T-helper 2 cell treated with Interferon-gamma antibody and Interleukin-4, amounts not matched to agents 100 ng/mL and 5 ng/mL, for 36 hours (primary cell): Measurements from ENCODE around the gene XKR8. TPM values are rescaled to one million over a fixed set of nuclear protein-coding genes. Genes with fewer than 3 reads are reported as not detected.

ENCODE experiments used
- intact Hi-C: fragments of 100-400 bp; cut with micrococcal nuclease; formaldehyde crosslinking; loops from one replicate; pipeline ENCODE4 v1.15.1; 2023
- total RNA-seq: library from RNA; stranded (reverse); gene quantifications from 2 replicates; pipeline ENCODE4 v1.2.3, GENCODE V29; 2022

XKR8 gene
- 6.6 and 6.8 TPM in 2 replicates for total RNA-seq

GRCh38 chr1:27959792-27960603 is at the start of gene XKR8:
XKR8 (plus strand) TSS chr1:27959973; CDS start chr1:27960070, 97 bp downstream.
- intact Hi-C loops: no loop called here

- intact Hi-C loops: no loop called here
These were observed 47.3 kb upstream of the XKR8 start for GRCh38 chr1:27912429-27912828.

- intact Hi-C loops: no loop called here
These were observed 44.6 kb upstream of the XKR8 start for GRCh38 chr1:27915082-27915575.

- intact Hi-C loops: no loop called here
These were observed 37.5 kb upstream of the XKR8 start for GRCh38 chr1:27922272-27922671.

- intact Hi-C loops: no loop called here
These were observed 31.4 kb upstream of the XKR8 start for GRCh38 chr1:27928216-27928954.

- intact Hi-C loops: no loop called here
These were observed 28.6 kb upstream of the XKR8 start for GRCh38 chr1:27931184-27931583.

GRCh38 chr1:27931759-27932158 is 28.0 kb upstream of the XKR8 start:
- intact Hi-C loops: no loop called here

GRCh38 chr1:27934818-27935549 is 24.8 kb upstream of the XKR8 start, which contains the start of gene SMPDL3B:
SMPDL3B (plus strand) TSS chr1:27935000; CDS start chr1:27935184, 184 bp downstream.
- intact Hi-C loops: no loop called here

- intact Hi-C loops: no loop called here
These were observed 24.1 kb upstream of the XKR8 start for GRCh38 chr1:27935721-27936120.

GRCh38 chr1:27936370-27936769 is 23.4 kb upstream of the XKR8 start:
- intact Hi-C loops: no loop called here

GRCh38 chr1:27937524-27937836 is 22.3 kb upstream of the XKR8 start:
- intact Hi-C loops: no loop called here

- intact Hi-C loops: no loop called here
These were observed 21.3 kb upstream of the XKR8 start for GRCh38 chr1:27938488-27938887.

- intact Hi-C loops: loop anchor here (1.0 kb wide), 1 partner anchor 39 kb away; no protein-coding TSS in a partner anchor
These were observed 19.5 kb upstream of the XKR8 start for GRCh38 chr1:27940297-27940696.

GRCh38 chr1:27940870-27941560 is 18.8 kb upstream of the XKR8 start:
- intact Hi-C loops: loop anchor here (1.0 kb wide), 1 partner anchor 38 kb away; no protein-coding TSS in a partner anchor

- intact Hi-C loops: no loop called here
These were observed 17.9 kb upstream of the XKR8 start for GRCh38 chr1:27941671-27942540.

- intact Hi-C loops: no loop called here
These were observed 14.8 kb upstream of the XKR8 start for GRCh38 chr1:27945020-27945419.

GRCh38 chr1:27949027-27949426 is 10.7 kb upstream of the XKR8 start:
- intact Hi-C loops: no loop called here

GRCh38 chr1:27951396-27951795 is 8.4 kb upstream of the XKR8 start:
- intact Hi-C loops: no loop called here

GRCh38 chr1:27952147-27952546 is 7.6 kb upstream of the XKR8 start:
- intact Hi-C loops: no loop called here

- intact Hi-C loops: no loop called here
These were observed 5.6 kb upstream of the XKR8 start for GRCh38 chr1:27954186-27954585.
